GM21529 (cell line): ENCODE measurements around the gene PPARA.
A peak's percentile ranks its signal among the peaks of the same experiment; 100 is the strongest.

Experiments used
- ATAC-seq: cut with Tn5 transposase; IDR thresholded peaks from one replicate; pipeline ENCODE4 v1.9.1; 2021; ENCODE audit not compliant: unreplicated experiment

PPARA gene

GRCh38 chr22:46113910-46114517 is 36.3 kb upstream of the PPARA start:
- ATAC-seq, result no peak

- ATAC-seq, result no peak
These were observed 35.6 kb upstream of the PPARA start for GRCh38 chr22:46114518-46115387.

GRCh38 chr22:46115388-46115678 is 35.0 kb upstream of the PPARA start:
- ATAC-seq, result no peak

GRCh38 chr22:46115755-46116490 is 34.4 kb upstream of the PPARA start:
- no peak for ATAC-seq

DNA sequence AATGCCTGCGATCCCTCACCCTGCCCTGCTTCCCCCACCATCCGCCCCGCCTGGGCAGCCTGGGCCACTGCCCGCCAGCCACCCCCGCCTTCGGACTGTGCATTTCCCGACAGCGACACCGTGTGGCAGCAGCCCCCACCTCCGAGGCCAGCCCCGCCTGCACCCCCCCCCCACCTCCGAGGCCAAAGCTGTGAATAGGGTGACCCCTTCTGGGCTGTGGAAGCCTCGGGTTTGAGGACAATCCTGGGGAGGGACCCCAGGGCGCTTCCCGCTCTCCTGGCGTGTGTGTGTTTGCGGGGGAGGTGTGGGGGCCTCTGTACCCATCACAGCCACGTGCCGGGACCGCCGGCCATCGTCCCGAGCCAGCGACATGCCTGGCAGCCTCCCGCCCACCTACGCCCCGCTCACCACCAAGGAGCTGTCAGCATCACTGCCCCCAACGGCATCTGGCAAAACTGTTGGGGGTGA is 33.8 kb upstream of the PPARA start:
- peak; percentile 68 for ATAC-seq

DNA sequence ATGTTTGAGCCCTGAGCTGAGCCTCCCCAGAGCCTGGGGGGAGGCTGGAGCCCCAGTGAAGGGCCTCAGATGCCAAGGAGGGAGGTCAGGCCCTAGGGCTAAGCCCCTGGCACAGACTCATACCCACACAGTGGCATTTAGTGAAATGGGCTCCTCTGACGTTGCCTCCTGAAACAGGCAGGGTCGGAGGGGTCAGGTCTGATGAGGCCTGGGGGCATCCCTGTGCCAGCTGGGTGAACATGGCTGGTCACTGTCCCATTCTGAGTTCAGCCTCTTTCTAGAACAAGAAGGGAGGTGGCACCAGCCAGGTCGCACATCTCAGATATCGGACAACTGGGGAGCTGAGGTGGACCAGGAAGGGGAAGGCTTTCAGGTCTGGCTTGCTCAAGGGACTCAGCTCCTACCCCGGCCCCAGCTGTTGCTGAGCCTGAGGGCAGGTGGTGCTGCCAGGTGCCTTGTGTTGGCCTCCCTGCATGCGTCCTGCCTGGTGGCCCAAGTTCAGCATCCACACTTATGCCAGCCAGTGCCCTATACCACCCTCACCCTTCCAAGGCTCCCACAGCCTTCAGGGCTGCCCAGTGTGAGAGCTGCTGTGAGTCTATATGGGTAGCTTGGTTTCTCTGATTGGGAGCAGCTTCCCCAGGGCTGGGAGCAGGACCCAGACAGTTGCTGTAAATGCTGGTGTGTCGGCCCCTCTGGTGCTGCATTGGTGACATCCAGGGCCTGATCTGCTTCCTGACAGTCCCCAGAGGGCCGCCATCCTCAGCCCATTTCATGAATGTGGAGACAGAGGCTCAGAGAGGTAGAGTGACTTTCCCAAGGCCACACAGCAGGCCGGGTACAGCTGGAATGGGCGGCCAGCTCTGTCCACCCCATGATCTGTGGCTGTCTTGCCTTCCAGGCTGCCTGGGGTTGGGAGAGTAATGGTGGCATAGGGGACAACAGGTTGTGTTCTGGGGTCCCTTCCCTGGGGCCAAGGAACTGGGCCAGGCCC is 32.8 kb upstream of the PPARA start:
- ATAC-seq, result no peak

DNA sequence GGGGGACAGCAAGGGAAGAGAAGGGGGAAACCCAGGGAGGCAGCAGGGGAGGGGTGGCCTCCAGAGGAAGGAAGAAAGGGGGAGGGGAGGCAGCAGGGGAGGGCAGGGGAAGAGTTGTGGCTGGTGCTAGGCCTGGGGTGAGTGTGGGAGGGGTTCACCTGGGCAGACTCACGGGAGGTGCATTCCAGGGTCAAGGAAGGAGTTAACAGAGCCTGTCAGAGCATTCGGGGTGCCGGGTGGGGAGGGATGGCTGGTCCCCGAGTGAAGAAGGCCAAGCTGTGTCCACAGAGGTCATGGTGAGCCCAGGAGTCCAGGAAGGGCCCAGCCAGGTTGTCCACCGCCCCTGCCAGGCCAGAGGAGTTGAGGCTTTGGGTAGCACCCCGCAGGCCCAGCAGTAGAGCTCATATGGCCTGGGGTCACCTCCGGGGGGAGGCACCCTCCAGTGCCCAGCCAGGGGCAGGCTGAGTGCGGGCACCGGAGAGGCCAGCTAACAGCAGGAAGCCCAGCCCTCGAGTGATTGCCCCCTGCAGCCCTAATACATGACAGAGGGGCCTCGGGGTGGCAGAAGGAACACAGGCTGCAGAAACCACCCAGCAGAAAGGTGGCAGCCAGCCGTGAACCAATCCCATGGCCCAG is 31.1 kb upstream of the PPARA start:
- no peak for ATAC-seq

DNA sequence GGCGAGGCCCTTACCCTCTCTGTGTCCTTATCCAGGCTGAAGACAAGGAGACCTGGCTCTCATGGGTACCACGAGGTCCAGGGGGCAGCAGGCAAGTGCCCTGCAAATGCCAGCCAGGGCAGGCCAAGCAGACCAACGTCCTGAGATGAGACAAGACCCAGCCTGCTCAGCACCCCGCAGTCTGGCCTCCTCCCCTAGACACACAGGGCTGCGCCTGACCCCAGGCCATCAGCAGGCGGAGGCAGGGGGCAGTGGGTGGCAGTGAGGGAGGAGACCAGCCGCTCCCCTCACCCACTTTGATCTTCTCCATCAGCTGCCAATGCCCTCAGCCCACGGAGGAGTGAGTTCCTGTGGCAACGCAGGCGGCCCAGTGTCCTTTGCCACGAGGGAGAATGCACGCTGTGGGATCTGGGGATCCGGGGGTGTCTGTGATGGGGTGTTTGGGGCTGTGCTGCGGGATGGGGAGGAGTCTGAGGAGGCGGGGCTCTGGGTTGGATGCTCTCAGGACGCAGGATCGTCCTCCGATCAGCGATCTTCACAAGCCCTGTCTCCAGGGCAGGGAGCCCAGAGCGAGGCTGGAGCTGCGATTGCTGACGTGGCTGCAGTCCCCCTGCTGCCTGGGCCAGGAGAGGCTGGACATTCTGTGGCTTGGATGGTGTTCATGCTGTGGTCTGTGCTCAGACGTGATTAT is 30.5 kb upstream of the PPARA start:
- ATAC-seq, result no peak

- no peak for ATAC-seq
These were observed 29.9 kb upstream of the PPARA start for GRCh38 chr22:46120420-46120737.

DNA sequence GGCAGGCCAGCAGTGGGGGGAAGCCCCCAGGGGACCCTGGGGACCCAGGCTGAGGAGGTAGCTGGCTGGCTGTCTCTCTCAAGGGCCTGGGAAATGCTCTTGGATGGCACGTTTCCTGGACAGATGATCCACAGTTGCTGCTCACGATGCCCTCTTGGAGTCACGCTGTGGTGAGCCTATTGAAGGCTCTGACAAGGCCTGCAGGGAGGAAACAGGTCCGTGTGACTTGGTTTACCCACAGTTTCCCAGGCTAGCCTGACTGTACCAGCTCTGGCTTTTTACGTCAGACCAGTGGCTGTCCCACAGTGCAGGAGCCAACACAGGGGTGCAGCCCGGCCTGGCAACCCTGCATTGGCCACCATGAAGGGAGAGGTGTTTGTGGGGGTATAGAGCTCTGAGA is 29.2 kb upstream of the PPARA start:
- no peak for ATAC-seq

DNA sequence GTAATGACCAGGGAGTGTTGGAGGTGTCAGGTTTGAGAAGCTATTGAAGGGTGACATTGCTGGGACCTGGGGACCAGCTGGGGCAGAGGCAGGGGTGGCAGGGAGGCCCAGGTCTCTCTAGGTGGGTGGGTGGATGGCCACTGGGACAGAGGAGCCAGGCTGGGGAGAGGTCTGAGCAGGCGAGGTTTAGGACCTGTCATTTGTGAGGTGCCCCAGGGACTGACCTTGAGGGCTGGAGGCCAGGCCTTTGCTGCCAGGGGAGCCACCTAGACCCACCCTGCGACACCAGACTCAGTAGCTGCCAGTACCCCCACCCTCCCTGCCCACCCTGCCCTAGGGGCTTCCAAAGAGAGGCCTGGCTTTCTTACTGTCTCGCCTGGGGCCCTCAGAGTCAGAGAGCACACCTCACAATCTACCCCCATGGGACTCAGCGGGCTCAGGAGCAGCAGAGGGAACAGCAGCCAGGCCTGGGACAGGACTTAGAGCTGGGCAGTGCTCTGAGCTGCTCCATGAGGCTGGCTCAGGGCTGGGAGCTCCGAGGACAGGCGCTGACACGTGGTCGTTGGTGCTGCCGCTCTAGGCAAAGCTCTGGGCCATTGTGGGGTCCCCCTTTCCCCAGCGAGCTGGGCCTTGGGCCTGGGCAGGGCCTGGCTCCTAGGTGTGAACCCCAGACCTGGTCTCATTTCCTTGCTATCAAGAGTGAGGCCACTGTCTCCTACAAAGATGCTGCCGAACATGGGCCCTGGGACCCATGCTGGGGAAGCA is 28.6 kb upstream of the PPARA start:
- no peak for ATAC-seq

DNA sequence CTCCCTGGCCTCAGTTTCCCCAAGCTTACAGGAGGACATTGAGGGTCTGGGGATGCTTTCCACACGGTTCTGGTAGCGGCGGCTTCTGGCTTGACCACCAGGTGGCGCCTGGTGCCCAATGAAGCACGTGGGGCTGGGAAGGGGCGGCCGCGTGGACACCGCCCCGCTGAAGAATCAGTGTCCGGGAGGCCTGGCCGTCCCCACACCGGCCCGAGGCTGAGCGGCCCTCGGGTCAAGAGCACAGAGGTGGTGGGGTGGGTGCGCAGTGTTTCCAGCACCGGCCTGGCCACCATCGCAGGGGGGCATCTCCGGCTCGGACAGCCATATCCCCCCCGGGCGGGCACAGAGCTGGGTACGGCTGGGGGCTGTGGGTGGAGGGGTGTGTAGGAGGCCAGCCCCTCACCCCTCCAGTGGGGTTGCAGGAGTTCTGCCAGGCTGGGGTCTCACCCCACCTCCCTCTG is 27.8 kb upstream of the PPARA start:
- ATAC-seq, result no peak

DNA sequence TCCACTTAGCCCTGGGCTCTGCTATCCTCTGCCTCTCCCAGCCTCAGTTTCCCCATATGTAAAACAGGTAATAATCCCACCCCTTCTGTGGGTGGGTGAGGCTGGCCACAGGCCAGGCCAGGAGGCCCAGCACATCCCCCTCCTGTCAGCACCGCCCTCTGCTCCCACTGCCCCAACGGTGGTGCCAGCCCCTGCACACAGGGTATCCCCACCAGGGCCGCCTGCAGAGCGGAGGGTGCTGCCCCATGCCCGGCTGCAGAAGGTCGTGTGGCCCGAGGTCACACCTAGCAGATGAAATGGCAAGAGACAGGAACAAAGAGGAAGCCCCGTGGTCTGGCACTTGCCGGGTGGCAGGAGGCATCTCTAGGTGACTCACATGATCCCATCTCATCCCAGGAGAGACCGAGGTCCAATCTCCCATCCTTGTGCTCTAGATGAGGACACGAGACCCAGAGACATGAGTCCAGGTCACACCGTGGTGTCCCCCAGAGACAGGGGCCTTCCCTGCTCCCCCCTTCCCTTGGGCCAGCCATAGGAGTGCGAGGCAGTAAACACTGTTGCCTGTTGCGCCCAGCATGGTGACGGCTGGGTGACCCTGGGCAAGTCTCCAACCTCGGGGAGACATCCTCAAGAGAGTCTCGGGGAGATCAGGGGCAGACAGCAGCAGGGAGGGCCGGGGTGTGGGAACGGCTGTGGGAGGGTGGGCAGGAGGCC is 27.2 kb upstream of the PPARA start:
- ATAC-seq, result no peak

- ATAC-seq, result no peak
These were observed 26.5 kb upstream of the PPARA start for GRCh38 chr22:46123694-46124382.

DNA sequence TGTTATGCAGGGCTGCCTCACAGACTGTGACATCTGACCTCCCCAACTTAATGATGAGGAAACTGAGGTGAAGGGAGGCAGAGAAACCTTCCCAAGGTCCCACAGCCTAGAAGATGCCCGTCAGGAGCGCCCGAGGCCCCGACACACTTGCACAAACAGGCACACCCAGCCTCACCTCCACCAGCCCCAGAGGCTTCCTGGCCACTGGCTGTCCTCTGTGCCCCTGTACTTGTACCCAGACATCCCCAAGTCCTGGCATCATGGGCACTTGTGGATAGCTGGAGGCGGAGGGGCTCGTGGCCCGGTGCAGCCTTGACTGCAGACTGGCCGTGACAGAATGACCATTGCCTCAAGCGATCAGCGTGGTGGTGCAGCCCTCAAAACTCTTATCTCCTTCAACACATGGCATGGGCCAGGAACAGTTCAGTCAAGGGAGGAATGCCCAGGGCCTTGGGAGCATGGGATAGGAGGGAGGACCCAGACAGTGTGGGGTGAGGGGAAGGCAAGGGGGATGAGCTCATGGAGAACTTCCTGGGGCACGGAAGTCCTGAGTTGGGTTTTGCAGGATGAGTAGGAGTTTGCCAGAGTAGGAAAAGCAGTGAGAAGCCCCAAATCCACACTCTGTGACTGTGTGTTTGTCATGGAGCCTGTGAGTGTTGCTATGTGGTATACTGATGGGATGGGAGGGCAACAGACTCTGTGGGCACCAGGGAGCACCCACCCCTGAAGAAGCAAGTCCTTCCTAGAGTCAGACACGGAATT is 25.8 kb upstream of the PPARA start:
- no peak for ATAC-seq

GRCh38 chr22:46125311-46125710 is 25.0 kb upstream of the PPARA start:
- ATAC-seq, result no peak
